Sigmoid colon (tissue), 7 donors: ENCODE data around the gene SPATA33. TPM values are rescaled to one million over a fixed set of nuclear protein-coding genes. Genes with fewer than 3 reads are reported as not detected.
"Not testable (repeated sequence)": the region's sequence is repeated elsewhere in the genome, so short reads cannot be mapped to it uniquely, and the experiment has no call there.

Experiments
- DNase-seq: peaks from one replicate; pipeline ENCODE4 v3.0.0-alpha.2; 2019
- H3K27ac ChIP-seq, 4 donors: fragments of 200-600 bp; sonication (generic); one replicate each; pipeline ENCODE4 v1.5.1; 2016 to 2019; ENCODE audit warnings: mild to moderate bottlenecking in 1 of 4
- H3K27me3 ChIP-seq, 3 donors: fragments of 200-600 bp; sonication (generic); one replicate each; pipeline ENCODE4 v1.5.1; 2019; ENCODE audit warnings: mild to moderate bottlenecking in 1 of 3
- H3K36me3 ChIP-seq, 4 donors: fragments of 200-600 bp; sonication (generic); one replicate each; pipeline ENCODE4 v1.5.1; 2016 to 2019
- H3K4me1 ChIP-seq, 4 donors: fragments of 200-600 bp; sonication (generic); one replicate each; pipeline ENCODE4 v1.5.1; 2017 to 2019
- H3K4me3 ChIP-seq, 4 donors: fragments of 200-600 bp; sonication (generic); one replicate each; pipeline ENCODE4 v1.5.1; 2017 to 2019; ENCODE audit warnings: mild to moderate bottlenecking in 2 of 4, moderate library complexity in 1 of 4
- H3K9me3 ChIP-seq, 4 donors: fragments of 200-600 bp in 3 of 4; sonication (generic) in 3 of 4; one replicate each; pipeline versions ENCODE4 v1.5.1 to v1.6.1; 2013 to 2019
- EP300 ChIP-seq, 4 donors: sonication (generic); formaldehyde crosslinking; IDR thresholded peaks; one replicate each; pipeline ENCODE4 v1.6.1; 2017; ENCODE audit warnings: antibody characterized with exemption in 4 of 4
- POLR2A ChIP-seq, 2 donors: fragments of 450-650 bp; IDR thresholded peaks; one replicate each; pipeline ENCODE4 v1.6.1; 2016; ENCODE audit warnings: antibody characterized with exemption in 2 of 2, mild to moderate bottlenecking in 2 of 2, moderate library complexity in 2 of 2
- POLR2AphosphoS5 ChIP-seq, 4 donors: sonication (generic); formaldehyde crosslinking; IDR thresholded peaks; one replicate each; pipeline ENCODE4 v1.6.1; 2017; ENCODE audit warnings: antibody characterized with exemption in 4 of 4
- WGBS, 2 donors: extraction: QIAGEN DNeasy Blood & Tissue Kit; methylation state at CpG; one replicate each; pipeline ENCODE4 v1.1.7; 2013; 5-methylcytosine and 5-hydroxymethylcytosine counted together
- intact Hi-C: fragments of 100-400 bp; cut with DNase I; formaldehyde crosslinking; loops from one replicate; pipeline ENCODE4 v1.15.1; 2023
- polyA plus RNA-seq, 3 donors: library from polyadenylated mRNA; stranded (reverse); fragments of 200-250 nt; gene quantifications; one replicate each; pipeline ENCODE4 v1.2.3, GENCODE V29; 2013
- total RNA-seq, 4 donors: library from RNA; depleted of rRNA; stranded (reverse); fragments of >200 nt; gene quantifications; one replicate each; pipeline ENCODE4 v1.1.0, GENCODE V29; 2016
- TF ChIP-seq, protein P1 (sequence below), 4 experiments: fragments of 450-650 bp in 3 of 4; fragments of 200-600 bp in 1 of 4; IDR thresholded peaks; one replicate each; pipeline ENCODE4 v1.5.1; 2016 to 2019; ENCODE audit warnings: antibody characterized with exemption in 4 of 4, mild to moderate bottlenecking in 3 of 4, moderate library complexity in 2 of 4
- donor health status: healthy with polysubstance abuse.
- donor health status: Bipolar disorder and iron deficiency.
- donor health status: healthy.

SPATA33 gene
- total and polyA plus RNA-seq, 7 donors: 1.4 to 7.7 (median 4.6) TPM

DNA sequence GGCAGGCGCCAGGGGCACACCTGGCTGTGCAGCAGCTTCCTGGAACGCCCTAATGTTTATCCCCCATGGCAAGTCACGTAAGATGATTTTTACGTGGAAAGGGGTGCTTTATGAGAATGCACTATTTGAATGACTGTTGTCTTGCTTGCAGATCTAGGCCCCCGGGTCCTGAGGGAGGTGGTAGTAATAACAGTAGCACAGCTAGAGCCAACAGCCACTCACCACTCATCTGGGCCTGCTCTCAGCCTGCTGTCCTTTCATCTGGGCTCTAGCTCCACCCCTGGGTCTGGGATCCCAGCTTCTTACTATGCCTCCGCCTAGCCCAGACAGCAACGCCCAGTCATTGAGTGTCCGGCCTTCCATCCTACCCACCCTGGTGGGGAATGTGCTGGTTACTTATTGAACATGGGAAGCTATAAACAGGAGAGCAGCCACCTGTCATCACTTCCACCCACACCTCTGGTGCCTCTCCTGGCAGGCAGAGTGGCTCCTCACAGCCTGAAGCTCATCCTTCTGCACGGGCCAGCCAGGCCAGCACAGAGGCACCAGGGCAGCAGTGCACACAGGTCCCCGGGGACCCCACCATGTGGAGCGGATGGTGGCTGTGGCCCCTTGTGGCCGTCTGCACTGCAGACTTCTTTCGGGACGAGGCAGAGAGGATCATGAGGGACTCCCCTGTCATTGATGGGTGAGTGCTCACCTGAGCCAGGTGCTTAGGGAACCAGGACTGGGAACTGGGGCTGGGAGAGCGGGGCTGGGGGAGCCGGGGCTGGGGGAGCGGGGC lies 27.6 kb upstream of the SPATA33 start:
- H3K9me3 ChIP-seq: peaks cover 0 to 3% (median 0%) of the 10 kb centered on the region in 4 donors
- H3K27me3 ChIP-seq: peaks cover 0 to 35% (median 28%) of the 10 kb centered on the region in 3 donors
- no peak for TF ChIP-seq POLR2A (IDR thresholded peaks at IDR 0.05)
- TF ChIP-seq POLR2AphosphoS5 (IDR thresholded peaks at IDR 0.05): no peak
- TF ChIP-seq, protein P1, sequence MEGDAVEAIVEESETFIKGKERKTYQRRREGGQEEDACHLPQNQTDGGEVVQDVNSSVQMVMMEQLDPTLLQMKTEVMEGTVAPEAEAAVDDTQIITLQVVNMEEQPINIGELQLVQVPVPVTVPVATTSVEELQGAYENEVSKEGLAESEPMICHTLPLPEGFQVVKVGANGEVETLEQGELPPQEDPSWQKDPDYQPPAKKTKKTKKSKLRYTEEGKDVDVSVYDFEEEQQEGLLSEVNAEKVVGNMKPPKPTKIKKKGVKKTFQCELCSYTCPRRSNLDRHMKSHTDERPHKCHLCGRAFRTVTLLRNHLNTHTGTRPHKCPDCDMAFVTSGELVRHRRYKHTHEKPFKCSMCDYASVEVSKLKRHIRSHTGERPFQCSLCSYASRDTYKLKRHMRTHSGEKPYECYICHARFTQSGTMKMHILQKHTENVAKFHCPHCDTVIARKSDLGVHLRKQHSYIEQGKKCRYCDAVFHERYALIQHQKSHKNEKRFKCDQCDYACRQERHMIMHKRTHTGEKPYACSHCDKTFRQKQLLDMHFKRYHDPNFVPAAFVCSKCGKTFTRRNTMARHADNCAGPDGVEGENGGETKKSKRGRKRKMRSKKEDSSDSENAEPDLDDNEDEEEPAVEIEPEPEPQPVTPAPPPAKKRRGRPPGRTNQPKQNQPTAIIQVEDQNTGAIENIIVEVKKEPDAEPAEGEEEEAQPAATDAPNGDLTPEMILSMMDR (IDR thresholded peaks at IDR 0.05): no peak
- TF ChIP-seq EP300 (IDR thresholded peaks at IDR 0.05): no peak
- intact Hi-C loops: no loop called here
- DNase-seq: no peak
- no peak overlapping the region for H3K27ac ChIP-seq
- H3K36me3 ChIP-seq: no peaks in the 10 kb centered on the region
- H3K4me3 ChIP-seq: no peak overlapping the region
- no peaks in the 10 kb centered on the region for H3K4me1 ChIP-seq
- 60 to 80% methylated on average over 17 of the region's 17 CpGs for WGBS, 2 donors

DNA sequence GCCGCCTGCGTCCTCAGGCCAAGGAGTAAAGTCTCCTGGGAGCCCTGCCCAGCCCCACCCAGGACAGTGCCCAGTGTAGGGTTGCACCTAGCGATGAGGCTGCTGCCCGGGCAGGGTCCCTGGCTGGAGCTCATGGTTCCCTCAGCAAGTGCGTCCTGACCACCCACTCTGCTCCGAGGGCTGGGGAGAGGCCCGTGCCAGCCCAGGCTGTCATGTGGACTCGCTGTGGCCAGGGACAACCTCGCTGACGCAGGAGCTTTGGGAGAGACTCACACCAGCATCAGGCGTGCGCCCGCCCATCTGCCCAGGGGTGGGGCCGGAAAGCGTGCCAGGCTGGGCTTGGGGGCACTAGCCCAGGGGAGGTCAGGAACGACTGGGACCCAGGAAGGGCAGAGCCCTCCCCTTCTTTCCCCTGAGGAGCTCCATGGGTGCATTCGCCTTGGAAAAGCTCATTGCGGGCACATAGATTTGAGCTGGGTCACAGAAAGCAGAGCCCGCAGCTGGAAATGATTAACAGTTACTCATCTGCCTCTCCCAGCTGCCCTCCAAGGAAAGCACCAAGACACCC lies 24.5 kb upstream of the SPATA33 start:
- H3K9me3 ChIP-seq: peaks cover 0 to 3% (median 0%) of the 10 kb centered on the region in 4 donors
- H3K36me3 ChIP-seq: no peaks in the 10 kb centered on the region
- H3K27me3 ChIP-seq: peaks cover 0 to 28% (median 27%) of the 10 kb centered on the region in 3 donors
- no peak for DNase-seq
- H3K4me1 ChIP-seq: no peaks in the 10 kb centered on the region
- TF ChIP-seq POLR2A (IDR thresholded peaks at IDR 0.05) (no peak), POLR2AphosphoS5 (IDR thresholded peaks at IDR 0.05) (no peak), EP300 (IDR thresholded peaks at IDR 0.05) (no peak)
- TF ChIP-seq, protein P1 (IDR thresholded peaks at IDR 0.05): no peak
- 19 to 77% methylated on average over 19 of the region's 19 CpGs for WGBS, 2 donors
- H3K27ac ChIP-seq: no peak overlapping the region
- H3K4me3 ChIP-seq: no peak overlapping the region
- intact Hi-C loops: no loop called here

DNA sequence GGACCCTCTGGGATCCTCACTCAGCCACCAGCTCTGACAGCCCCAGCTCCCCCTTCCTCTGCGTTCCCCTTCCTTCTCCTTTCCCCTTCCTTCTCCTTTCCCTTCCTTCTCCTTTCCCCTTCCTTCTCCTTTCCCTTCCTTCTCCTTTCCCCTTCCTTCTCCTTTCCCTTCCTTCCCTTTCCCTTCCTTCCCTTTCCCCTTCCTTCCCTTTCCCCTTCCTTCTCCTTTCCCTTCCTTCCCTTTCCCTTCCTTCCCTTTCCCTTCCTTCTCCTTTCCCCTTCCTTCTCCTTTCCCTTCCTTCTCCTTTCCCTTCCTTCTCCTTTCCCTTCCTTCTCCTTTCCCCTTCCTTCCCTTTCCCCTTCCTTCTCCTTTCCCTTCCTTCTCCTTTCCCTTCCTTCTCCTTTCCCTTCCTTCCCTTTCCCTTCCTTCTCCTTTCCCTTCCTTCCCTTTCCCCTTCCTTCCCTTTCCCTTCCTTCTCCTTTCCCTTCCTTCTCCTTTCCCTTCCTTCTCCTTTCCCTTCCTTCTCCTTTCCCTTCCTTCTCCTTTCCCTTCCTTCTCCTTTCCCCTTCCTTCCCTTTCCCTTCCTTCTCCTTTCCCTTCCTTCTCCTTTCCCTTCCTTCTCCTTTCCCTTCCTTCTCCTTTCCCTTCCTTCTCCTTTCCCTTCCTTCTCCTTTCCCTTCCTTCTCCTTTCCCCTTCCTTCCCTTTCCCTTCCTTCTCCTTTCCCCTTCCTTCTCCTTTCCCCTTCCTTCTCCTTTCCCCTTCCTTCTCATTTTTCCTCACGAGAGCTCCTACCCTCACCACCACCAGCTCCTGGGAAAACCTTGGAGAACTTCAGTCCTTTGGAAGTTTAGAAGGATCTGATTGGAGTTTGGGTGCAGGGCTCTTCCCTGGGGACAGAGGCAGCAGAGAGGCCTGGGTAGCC lies 22.9 kb upstream of the SPATA33 start:
- DNase-seq, H3K9me3 ChIP-seq, intact Hi-C loops, H3K36me3 ChIP-seq, H3K4me3 ChIP-seq, H3K27ac ChIP-seq, H3K4me1 ChIP-seq: not testable (repeated sequence)
- 70 to 72% methylated on average over 2 of the region's 2 CpGs for WGBS, 2 donors
- H3K27me3 ChIP-seq: peaks cover 0 to 28% (median 27%) of the 10 kb centered on the region in 3 donors

DNA sequence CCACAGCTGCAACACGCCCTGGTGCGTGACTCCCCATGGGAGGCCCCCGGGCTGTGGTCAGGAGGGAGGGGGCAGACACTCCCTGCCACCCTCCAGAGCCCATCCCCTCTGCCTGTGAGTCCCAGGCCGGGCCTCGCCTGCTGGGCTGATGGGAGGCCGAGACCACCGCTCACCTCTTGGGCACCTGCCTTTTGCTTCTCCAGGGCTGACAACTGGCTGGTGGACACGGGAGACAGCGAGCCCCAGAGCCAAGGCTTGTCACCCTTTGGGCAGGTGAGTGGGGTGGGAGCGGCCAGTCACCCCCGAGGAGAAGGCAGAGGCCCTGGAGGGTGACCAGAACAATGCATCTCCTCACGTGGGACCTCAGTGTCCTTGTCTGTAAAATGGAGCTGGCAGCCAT lies 21.0 kb upstream of the SPATA33 start:
- intact Hi-C loops: no loop called here
- H3K4me3 ChIP-seq: no peak overlapping the region
- DNase-seq: no peak
- peaks cover 0 to 14% (median 10%) of the 10 kb centered on the region in 4 donors for H3K4me1 ChIP-seq
- TF ChIP-seq, protein P1 (IDR thresholded peaks at IDR 0.05): no peak
- TF ChIP-seq EP300 (IDR thresholded peaks at IDR 0.05) (no peak), POLR2AphosphoS5 (IDR thresholded peaks at IDR 0.05) (no peak), POLR2A (IDR thresholded peaks at IDR 0.05) (no peak)
- no peak overlapping the region for H3K27ac ChIP-seq
- H3K27me3 ChIP-seq: peaks cover 0 to 22% (median 19%) of the 10 kb centered on the region in 3 donors
- 81 to 89% methylated on average over 12 of the region's 12 CpGs for WGBS, 2 donors
- no peaks in the 10 kb centered on the region for H3K9me3 ChIP-seq
- no peaks in the 10 kb centered on the region for H3K36me3 ChIP-seq

DNA sequence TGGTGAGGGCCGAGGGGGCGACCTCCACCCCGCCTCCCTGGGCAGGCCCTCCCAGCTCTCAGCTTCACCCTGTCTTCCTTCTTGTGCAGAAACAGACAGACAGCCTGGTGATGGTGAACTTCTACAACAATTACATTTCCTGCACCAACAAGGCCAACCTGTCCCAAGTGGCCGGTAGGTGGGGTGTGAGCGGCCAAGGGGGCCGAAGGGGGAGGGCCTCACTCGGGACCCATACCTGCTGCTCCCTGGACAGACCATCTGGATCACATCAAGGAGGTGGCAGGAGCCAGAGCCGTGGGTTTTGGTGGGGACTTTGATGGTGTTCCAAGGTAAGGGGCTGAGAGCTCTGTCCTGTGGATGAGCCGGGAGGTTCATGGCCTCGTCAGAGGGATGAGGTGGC lies 20.3 kb upstream of the SPATA33 start:
- no peaks in the 10 kb centered on the region for H3K9me3 ChIP-seq
- DNase-seq: no peak
- WGBS, 2 donors: 69 to 84% methylated on average over 10 of the region's 10 CpGs
- peaks cover 0 to 14% (median 11%) of the 10 kb centered on the region in 4 donors for H3K4me1 ChIP-seq
- TF ChIP-seq POLR2AphosphoS5 (IDR thresholded peaks at IDR 0.05) (no peak), POLR2A (IDR thresholded peaks at IDR 0.05) (no peak), EP300 (IDR thresholded peaks at IDR 0.05) (no peak)
- TF ChIP-seq, protein P1 (IDR thresholded peaks at IDR 0.05): no peak
- peaks cover 0 to 15% (median 13%) of the 10 kb centered on the region in 3 donors for H3K27me3 ChIP-seq
- H3K27ac ChIP-seq: no peak overlapping the region
- no peaks in the 10 kb centered on the region for H3K36me3 ChIP-seq
- intact Hi-C loops: no loop called here
- no peak overlapping the region for H3K4me3 ChIP-seq
